SH-SY5Y (cell line): ENCODE results near the gene COL1A2.

Experiments used
- GATA2 ChIP-seq: IDR thresholded peaks from 2 replicates; pipeline ENCODE4 v1.6.1; 2011; ENCODE audit warnings: mild to moderate bottlenecking, low read depth, low read length
- GATA3 ChIP-seq: IDR thresholded peaks from 2 replicates; pipeline ENCODE4 v1.6.1; 2011; ENCODE audit warnings: low read depth, mild to moderate bottlenecking, low read length, moderate library complexity

- no peak for TF ChIP-seq GATA2
- no peak for TF ChIP-seq GATA3
Measured at GRCh38 chr7:94431619-94432280, 37.1 kb downstream of the COL1A2 start.
